Measurements from ENCODE around the gene SLC39A12. TPM values are rescaled to one million over a fixed set of nuclear protein-coding genes. Genes with fewer than 3 reads are reported as not detected.

The SLC39A12 gene
- total and polyA plus RNA-seq, 2 of the 13 experiments (the other 11 are each of a cell fraction or from before 2014, with no cell fraction given) = not detected

DNA sequence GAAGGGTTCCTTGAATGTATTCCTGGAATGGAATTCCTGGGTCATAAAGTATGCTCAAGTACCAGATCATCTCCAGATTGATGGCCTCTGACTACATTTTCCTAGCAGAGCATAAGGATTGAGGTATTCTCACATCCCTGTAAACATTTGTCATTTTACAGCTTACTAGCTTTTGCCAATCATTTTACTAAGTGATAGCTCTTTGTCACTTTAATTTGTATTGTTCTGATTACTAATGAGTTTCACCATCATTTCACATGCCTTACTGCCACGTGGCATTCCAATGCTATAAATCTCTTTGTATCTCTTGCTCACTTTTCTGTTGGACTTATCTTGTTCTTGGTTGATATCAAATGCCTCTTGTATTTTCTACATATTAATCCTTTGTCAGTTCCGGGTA lies 119.9 kb downstream of the SLC39A12 start (continued):
- TF ChIP-seq ZNF3 (CRISPR knock-in tag; IDR thresholded peaks at IDR 0.05) (no peak), PRDM15 (CRISPR knock-in tag; IDR thresholded peaks at IDR 0.05) (no peak), ATF7-NPFF (CRISPR knock-in tag; IDR thresholded peaks at IDR 0.05; ENCODE audit: low read depth) (no peak), ZNF724P (CRISPR knock-in tag; IDR thresholded peaks at IDR 0.05; ENCODE audit: borderline replicate concordance) (no peak), POLR2AphosphoS5 (IDR thresholded peaks at IDR 0.05; ENCODE audit: low read depth, low read length) (no peak), NFAT5 (CRISPR knock-in tag; IDR thresholded peaks at IDR 0.05) (no peak)

Data from HepG2 (cell line).